SK-N-SH (cell line): ENCODE results near the gene CLEC11A.

ENCODE experiments used
- CTCF ChIP-seq: fragments of 200-600 bp; sonication (generic); IDR thresholded peaks from 2 replicates; pipeline ENCODE4 v1.6.1; 2017; ENCODE audit warnings: antibody characterized with exemption, mild to moderate bottlenecking, moderate library complexity
- FOXM1 ChIP-seq: IDR thresholded peaks from 2 replicates; pipeline ENCODE4 v1.4.0; 2012; ENCODE audit warnings: low read depth, mild to moderate bottlenecking
- GATA2 ChIP-seq: sonication (generic); formaldehyde crosslinking; IDR thresholded peaks from 2 replicates; pipeline ENCODE4 v1.5.0; 2020; ENCODE audit warnings: mild to moderate bottlenecking, missing genetic modification reagents
- POLR2AphosphoS5 ChIP-seq: IDR thresholded peaks from 2 replicates; pipeline ENCODE4 v1.6.1; 2012; ENCODE audit warnings: low read depth, low read length
- REST ChIP-seq: IDR thresholded peaks from 2 replicates; pipeline ENCODE4 v1.6.1; 2012; ENCODE audit warnings: mild to moderate bottlenecking, low read depth, low read length, moderate library complexity
- TEAD4 ChIP-seq: IDR thresholded peaks from 2 replicates; pipeline ENCODE4 v1.4.0; 2012; ENCODE audit warnings: mild to moderate bottlenecking, borderline replicate concordance; ENCODE audit not compliant: insufficient read depth
- USF1 ChIP-seq: IDR thresholded peaks from 2 replicates; pipeline ENCODE4 v1.4.0; 2012; ENCODE audit warnings: low read depth, borderline replicate concordance
- YY1 ChIP-seq: IDR thresholded peaks from 2 replicates; pipeline ENCODE4 v1.4.0; 2012; ENCODE audit warnings: low read depth, mild to moderate bottlenecking
- TF ChIP-seq, protein P1 (sequence below): IDR thresholded peaks from 2 replicates; pipeline ENCODE4 v1.4.0; 2012; ENCODE audit warnings: low read depth
- TF ChIP-seq, protein P2 (sequence below): fragments of 150-350 bp; IDR thresholded peaks from 2 replicates; pipeline ENCODE4 v1.6.1; 2016; ENCODE audit warnings: mild to moderate bottlenecking, low read depth, low read length

- no peak for TF ChIP-seq CTCF
- no peak for TF ChIP-seq TEAD4
- no peak for TF ChIP-seq YY1
- no peak for TF ChIP-seq REST
- TF ChIP-seq, protein P1, sequence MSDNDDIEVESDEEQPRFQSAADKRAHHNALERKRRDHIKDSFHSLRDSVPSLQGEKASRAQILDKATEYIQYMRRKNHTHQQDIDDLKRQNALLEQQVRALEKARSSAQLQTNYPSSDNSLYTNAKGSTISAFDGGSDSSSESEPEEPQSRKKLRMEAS = no peak
- no peak for TF ChIP-seq POLR2AphosphoS5
- no peak for TF ChIP-seq FOXM1
- TF ChIP-seq, protein P2, sequence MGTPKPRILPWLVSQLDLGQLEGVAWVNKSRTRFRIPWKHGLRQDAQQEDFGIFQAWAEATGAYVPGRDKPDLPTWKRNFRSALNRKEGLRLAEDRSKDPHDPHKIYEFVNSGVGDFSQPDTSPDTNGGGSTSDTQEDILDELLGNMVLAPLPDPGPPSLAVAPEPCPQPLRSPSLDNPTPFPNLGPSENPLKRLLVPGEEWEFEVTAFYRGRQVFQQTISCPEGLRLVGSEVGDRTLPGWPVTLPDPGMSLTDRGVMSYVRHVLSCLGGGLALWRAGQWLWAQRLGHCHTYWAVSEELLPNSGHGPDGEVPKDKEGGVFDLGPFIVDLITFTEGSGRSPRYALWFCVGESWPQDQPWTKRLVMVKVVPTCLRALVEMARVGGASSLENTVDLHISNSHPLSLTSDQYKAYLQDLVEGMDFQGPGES = no peak
- TF ChIP-seq GATA2 (CRISPR knock-in tag) = no peak
- TF ChIP-seq USF1 = no peak
Measured at GRCh38 chr19:50736338-50736737, 13.2 kb downstream of the CLEC11A start.
